Ishikawa (cell line): ENCODE data around the gene BRD9.

Source experiments
- CEBPB ChIP-seq: IDR thresholded peaks from 2 replicates; pipeline ENCODE4 v1.6.1; 2012
- CREB1 ChIP-seq: IDR thresholded peaks from 2 replicates; pipeline ENCODE4 v1.6.1; 2012; ENCODE audit warnings: low read depth
- EGR1 ChIP-seq: IDR thresholded peaks from 2 replicates; pipeline ENCODE4 v1.6.1; 2012
- EP300 ChIP-seq: IDR thresholded peaks from 2 replicates; pipeline ENCODE4 v1.6.1; 2012; ENCODE audit warnings: borderline replicate concordance
- FOXM1 ChIP-seq: IDR thresholded peaks from 2 replicates; pipeline ENCODE4 v1.6.1; 2012; ENCODE audit warnings: low read depth, borderline replicate concordance
- MAX ChIP-seq: IDR thresholded peaks from 2 replicates; pipeline ENCODE4 v1.6.1; 2012
- NFIC ChIP-seq: IDR thresholded peaks from 2 replicates; pipeline ENCODE4 v1.6.1; 2012
- RAD21 ChIP-seq: IDR thresholded peaks from 2 replicates; pipeline ENCODE4 v1.6.1; 2012; ENCODE audit warnings: low read depth
- TAF1 ChIP-seq: IDR thresholded peaks from 2 replicates; pipeline ENCODE4 v1.6.1; 2012; ENCODE audit warnings: low read depth, mild to moderate bottlenecking
- TCF12 ChIP-seq: IDR thresholded peaks from 2 replicates; pipeline ENCODE4 v1.6.1; 2012; ENCODE audit warnings: low read depth
- TEAD4 ChIP-seq: IDR thresholded peaks from 2 replicates; pipeline ENCODE4 v1.6.1; 2012
- YY1 ChIP-seq: IDR thresholded peaks from 2 replicates; pipeline ENCODE4 v1.6.1; 2012; ENCODE audit warnings: low read depth
- ZBTB7A ChIP-seq: IDR thresholded peaks from 2 replicates; pipeline ENCODE4 v1.6.1; 2012; ENCODE audit warnings: low read depth
- TF ChIP-seq, protein P1 (sequence below): IDR thresholded peaks from 2 replicates; pipeline ENCODE4 v1.6.1; 2012; ENCODE audit warnings: low read depth, mild to moderate bottlenecking
- TF ChIP-seq, protein P2 (sequence below): IDR thresholded peaks from 2 replicates; pipeline ENCODE4 v1.6.1; 2012

Gene BRD9

DNA sequence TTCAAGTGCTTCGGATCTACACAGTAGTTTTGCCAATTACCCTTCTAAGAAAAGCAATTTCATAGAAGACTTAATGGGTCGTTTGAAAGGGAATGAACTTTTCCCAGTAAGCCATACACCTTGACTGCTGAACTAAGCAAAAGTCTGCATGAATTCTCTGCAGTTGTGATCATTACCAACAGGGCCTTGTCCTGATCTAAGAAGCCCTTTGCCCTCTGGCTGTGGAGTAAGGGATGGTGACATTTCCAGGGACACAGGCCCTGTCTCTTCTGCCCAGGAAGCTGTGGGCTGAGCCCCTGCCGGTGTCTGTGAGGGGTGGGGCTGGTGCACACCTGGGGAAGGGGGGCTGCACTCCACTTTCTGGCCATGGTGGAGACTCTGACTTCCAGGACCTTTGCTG, 72.4 kb downstream of the BRD9 start:
- TF ChIP-seq CREB1 = no peak
- no peak for TF ChIP-seq TAF1
- no peak for TF ChIP-seq NFIC
- no peak for TF ChIP-seq TCF12
- no peak for TF ChIP-seq TEAD4

GRCh38 chr5:819078-819477, 73.5 kb downstream of the BRD9 start:
- TF ChIP-seq ZBTB7A (no peak), RAD21 (no peak), TAF1 (no peak), TCF12 (no peak), MAX (no peak), YY1 (no peak)

DNA sequence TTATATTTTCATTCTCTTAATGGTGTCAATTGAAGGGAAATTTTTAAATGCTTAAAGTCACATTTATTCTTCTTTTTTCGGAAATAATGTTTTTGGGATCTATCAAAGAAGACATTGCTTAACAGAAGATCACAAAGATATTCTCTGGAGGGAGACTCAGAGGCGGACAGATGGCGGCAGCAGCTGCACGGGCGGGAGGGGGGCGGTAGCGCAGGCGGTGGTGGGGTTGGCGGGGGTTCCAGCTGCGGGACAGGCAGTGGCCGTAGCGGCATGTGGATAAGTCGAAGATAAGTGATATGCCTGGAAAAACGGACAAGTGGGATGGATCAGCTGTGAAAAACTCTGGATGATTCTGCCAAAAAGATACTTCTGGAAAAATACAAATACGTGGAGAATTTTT, 76.4 kb downstream of the BRD9 start:
- TF ChIP-seq ZBTB7A (no peak), TEAD4 (no peak), EP300 (no peak), TAF1 (no peak), TCF12 (no peak), NFIC (no peak), FOXM1 (no peak), CEBPB (no peak), RAD21 (no peak), CREB1 (no peak), YY1 (no peak), EGR1 (no peak)
- TF ChIP-seq, protein P1, sequence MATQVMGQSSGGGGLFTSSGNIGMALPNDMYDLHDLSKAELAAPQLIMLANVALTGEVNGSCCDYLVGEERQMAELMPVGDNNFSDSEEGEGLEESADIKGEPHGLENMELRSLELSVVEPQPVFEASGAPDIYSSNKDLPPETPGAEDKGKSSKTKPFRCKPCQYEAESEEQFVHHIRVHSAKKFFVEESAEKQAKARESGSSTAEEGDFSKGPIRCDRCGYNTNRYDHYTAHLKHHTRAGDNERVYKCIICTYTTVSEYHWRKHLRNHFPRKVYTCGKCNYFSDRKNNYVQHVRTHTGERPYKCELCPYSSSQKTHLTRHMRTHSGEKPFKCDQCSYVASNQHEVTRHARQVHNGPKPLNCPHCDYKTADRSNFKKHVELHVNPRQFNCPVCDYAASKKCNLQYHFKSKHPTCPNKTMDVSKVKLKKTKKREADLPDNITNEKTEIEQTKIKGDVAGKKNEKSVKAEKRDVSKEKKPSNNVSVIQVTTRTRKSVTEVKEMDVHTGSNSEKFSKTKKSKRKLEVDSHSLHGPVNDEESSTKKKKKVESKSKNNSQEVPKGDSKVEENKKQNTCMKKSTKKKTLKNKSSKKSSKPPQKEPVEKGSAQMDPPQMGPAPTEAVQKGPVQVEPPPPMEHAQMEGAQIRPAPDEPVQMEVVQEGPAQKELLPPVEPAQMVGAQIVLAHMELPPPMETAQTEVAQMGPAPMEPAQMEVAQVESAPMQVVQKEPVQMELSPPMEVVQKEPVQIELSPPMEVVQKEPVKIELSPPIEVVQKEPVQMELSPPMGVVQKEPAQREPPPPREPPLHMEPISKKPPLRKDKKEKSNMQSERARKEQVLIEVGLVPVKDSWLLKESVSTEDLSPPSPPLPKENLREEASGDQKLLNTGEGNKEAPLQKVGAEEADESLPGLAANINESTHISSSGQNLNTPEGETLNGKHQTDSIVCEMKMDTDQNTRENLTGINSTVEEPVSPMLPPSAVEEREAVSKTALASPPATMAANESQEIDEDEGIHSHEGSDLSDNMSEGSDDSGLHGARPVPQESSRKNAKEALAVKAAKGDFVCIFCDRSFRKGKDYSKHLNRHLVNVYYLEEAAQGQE = no peak
- TF ChIP-seq, protein P2, sequence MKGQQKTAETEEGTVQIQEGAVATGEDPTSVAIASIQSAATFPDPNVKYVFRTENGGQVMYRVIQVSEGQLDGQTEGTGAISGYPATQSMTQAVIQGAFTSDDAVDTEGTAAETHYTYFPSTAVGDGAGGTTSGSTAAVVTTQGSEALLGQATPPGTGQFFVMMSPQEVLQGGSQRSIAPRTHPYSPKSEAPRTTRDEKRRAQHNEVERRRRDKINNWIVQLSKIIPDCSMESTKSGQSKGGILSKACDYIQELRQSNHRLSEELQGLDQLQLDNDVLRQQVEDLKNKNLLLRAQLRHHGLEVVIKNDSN = no peak

DNA sequence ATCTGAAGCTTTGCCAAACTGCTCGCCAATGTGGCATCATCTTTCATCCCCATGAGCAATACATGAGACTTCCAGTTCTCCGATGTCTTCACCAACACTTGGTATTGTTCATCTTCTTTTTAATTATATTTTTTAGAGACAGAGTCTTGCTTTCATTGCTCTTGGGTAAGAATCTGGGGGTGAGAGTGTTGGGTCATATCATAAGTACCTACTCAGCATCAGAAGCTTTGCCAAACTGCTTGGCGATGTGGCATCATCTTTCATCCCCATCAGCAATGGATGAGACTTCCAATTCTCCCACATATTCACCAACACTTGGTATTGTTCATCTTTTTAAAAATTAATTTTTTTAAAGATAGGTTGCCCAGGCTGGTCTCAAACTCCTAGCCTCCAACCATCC, 77.2 kb downstream of the BRD9 start:
- TF ChIP-seq, protein P1 = no peak
- TF ChIP-seq EGR1 (no peak), TEAD4 (no peak)
